ENCODE data around the gene FAM222A.

- TF ChIP-seq CTCF (IDR thresholded peaks at IDR 0.05; ENCODE audit: poor library complexity, severe bottlenecking) = no peak
- no peak for TF ChIP-seq RAD21 (conservative IDR thresholded peaks at IDR 0.05)
- no peak for TF ChIP-seq MXI1 (conservative IDR thresholded peaks at IDR 0.05; ENCODE audit: poor library complexity, severe bottlenecking)
Observed at GRCh38 chr12:109679501-109680263, 33.9 kb upstream of the FAM222A start.

Data from neural cell (in vitro differentiated cells).